Measurements from ENCODE around the gene JPH3. TPM values are rescaled to one million over a fixed set of nuclear protein-coding genes. Genes with fewer than 3 reads are reported as not detected.
A peak's percentile ranks its signal among the peaks of the same experiment; 100 is the strongest.

The JPH3 gene
- total RNA-seq, 1 donor from 2014 or later, result 0.22 TPM

DNA sequence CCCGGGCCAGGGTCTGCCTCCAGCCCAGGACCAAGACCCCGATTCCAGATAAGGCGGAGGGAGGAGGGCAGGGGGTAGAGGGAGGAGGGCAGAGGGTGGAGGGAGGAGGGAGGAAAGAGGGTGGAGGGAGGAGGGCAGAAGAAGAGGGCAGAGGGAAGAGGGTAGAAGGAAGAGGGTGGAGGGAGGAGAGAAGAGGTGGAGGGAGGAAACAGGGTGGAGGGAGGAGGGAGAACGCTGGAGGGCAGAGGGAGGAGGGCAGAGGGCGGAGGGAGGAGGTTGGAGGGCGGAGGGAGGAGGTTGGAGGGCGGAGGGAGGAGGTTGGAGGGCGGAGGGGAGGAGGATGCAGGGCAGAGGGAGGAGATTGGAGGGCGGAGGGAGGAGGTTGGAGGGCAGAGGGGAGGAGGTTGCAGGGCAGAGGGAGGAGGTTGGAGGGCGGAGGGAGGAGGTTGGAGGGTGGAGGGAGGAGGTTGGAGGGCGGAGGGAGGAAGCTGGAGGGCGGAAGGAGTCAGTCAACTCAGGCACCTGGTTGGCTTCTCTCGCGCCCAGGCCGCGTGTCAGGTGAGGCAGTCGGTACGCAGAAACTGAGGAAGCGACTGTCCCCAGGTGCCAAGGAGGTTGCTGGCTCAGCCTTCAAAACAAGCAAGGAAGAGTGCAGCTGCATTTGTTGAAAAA, 98.2 kb downstream of the JPH3 start:
- intact Hi-C loops (cut with DNase I), result no loop called here
- ATAC-seq (no peak), DNase-seq (ENCODE audit: low spot score) (no peak)

DNA sequence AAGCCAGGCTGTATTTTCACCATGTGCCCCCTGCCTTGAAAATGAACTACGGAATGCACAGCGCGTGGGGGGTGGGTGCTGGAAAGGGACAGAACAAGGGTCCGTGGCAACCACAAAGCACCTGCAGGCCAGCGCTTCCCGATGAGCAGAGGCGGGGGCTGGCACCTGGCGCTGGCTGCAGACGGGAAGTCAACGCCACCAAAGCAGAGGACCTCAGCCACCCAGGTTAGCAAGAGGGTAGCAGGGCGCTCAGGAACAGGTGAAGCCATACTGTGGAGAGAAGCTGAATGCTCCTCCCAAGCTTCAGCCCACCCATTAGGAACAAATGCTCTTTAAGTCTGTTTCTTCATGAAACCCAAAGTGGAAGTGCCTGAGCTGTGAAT, 98.8 kb downstream of the JPH3 start:
- DNase-seq (ENCODE audit: low spot score) (no peak), ATAC-seq (no peak)

DNA sequence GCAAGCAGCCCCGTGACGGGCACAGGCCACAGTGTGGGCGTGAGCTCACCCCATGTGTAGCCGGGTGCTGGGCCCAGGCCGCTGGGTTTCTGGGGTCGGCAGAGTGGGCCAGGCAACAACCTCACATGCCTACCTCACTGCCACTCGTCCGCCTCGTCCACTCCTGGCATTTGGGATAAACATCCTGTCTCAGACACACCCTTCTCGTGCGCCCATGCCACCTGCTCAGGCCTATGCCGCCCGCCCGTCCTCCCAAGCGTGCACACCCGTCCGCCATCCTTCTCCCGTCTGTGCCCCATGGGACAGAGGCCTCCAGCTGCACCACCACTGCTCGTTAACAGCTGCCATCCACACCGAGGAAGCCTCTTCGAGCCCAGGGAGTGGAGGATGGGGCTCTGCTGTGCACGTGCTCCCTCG, 99.2 kb downstream of the JPH3 start:
- DNase-seq (ENCODE audit: low spot score) (no peak), ATAC-seq (no peak)
- intact Hi-C loops (cut with DNase I), result no loop called here

More for the DNA sequence above, 98.8 kb downstream of the JPH3 start:
- intact Hi-C loops (cut with DNase I), result no loop called here

DNA sequence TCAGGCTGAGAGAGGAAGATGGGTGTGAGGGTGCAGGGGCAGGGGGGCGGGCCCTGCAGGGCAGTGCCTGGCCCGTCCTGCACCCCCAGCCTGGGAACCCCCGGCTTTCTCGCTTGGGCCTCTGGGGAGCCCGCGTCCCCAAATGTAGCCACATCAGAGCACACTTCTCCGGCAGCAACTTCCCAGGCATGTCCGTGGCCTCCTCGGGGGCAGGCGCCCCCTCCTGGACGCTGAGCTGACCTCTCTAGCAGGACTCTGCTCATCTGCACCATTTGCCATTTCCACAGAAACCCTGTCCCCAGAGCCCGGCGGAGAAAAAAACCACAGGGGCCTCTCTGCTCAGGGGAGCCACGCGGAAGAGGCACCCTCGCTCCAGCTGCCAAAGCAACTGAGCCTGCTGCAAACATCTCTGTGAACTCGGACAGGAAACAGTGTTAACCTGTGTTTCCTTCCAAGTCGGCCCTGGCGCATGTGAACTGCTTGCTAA, 100.1 kb downstream of the JPH3 start:
- intact Hi-C loops (cut with DNase I), result no loop called here
- DNase-seq (ENCODE audit: low spot score) (no peak), ATAC-seq (peak; percentile 40)

DNA sequence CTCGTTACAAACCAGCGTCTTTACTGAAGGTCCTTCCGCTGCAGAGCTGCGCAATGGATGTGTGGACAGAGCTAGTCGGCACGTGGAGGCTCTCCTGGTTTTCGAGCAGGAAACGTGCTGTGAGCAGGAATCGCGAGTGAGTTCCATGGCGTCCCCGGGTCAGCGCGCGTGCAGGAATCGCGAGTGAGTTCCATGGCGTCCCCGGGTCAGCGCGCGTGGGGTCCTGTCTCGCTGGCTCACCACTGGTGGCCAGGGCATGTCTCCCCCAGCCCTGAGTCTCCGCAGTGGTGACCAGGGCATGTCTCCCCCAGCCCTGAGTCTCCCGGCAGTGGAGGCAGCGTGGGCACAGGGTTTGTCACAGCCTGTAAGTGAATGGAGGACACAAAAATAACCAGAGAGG, 100.8 kb downstream of the JPH3 start:
- intact Hi-C loops (cut with DNase I), result no loop called here
- ATAC-seq (no peak), DNase-seq (ENCODE audit: low spot score) (no peak)

DNA sequence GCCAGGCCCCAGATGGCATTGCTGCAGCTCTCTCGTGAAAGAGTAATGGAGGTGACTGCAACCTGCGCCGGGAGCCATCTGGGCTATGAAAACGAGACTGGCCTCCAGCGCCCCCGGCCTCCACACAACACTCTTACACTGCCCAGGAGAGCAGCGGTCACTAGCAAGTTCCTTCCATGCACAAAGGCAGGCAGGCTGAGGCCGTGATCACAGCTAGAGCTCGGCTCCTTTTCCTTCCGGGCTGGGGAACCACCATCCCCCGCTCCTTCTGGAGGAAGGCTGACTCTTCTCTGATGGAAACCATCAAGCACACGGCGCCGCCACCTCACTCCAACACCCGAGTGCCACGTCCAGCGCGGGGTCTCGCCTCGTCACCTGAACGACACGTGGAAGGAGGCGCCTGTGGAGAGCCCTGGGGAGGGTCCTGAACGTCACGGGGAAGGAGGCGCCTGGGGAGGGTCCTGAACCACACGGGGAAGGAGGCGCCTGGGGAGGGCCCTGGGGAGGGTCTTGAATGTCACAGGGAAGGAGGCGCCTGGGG, 101.6 kb downstream of the JPH3 start:
- no peak for DNase-seq (ENCODE audit: low spot score)
- ATAC-seq, result no peak
- intact Hi-C loops (cut with DNase I), result no loop called here

DNA sequence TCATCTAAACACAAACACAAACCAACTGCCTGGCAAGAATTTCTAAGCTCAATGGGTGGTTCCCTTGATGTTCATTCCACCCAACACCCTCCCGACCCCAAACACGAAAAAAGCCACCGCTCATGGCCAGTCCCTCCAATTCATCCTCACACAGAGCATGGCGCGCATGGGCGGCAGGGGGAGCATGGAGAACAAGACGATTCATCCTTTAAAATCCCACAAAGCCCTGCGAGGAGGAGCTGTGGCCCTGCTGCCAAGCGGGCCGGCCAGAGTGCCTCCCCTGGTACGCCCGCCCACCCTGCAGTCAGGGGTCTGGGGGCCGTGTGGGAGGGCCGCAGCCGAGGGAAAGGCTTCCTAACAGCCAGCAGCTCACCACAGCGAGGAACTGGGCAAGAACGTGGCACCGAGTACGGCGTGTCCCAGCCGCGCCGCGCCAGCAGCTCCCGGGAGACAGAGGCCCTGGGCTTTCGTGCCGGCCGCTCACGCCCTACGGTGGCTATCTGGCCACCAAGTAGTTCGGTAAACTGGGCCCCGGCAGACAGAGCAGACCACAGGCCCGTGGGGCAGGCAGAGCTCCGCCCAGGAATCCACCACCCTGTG, 102.5 kb downstream of the JPH3 start:
- intact Hi-C loops (cut with DNase I), result no loop called here
- DNase-seq (ENCODE audit: low spot score) (no peak), ATAC-seq (no peak)

DNA sequence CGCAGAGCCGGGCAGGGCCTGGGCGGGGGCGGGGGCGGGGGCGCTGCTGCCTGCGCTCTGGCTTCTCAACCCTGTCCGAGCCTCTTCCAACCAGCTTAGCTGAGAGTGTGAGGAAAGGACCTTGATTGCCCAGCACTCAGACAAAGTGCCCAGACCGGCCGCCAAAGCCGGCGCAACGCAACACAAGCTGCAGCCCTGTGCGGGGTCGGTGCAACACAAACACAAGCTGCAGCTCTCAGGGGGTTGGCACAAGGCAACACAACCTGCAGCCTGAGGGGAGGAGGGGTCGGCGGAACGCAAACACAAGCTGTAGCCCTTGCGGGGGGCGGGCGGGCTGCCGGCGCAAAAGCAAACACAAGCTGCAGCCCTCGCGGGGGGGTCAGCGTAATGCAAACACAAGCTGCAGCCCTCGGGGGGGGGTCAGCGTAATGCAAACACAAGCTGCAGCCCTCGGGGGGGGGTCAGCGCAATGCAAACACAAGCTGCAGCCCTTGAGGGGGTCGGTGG, 103.5 kb downstream of the JPH3 start:
- ATAC-seq (no peak), DNase-seq (ENCODE audit: low spot score) (no peak)
- intact Hi-C loops (cut with DNase I), result no loop called here

DNA sequence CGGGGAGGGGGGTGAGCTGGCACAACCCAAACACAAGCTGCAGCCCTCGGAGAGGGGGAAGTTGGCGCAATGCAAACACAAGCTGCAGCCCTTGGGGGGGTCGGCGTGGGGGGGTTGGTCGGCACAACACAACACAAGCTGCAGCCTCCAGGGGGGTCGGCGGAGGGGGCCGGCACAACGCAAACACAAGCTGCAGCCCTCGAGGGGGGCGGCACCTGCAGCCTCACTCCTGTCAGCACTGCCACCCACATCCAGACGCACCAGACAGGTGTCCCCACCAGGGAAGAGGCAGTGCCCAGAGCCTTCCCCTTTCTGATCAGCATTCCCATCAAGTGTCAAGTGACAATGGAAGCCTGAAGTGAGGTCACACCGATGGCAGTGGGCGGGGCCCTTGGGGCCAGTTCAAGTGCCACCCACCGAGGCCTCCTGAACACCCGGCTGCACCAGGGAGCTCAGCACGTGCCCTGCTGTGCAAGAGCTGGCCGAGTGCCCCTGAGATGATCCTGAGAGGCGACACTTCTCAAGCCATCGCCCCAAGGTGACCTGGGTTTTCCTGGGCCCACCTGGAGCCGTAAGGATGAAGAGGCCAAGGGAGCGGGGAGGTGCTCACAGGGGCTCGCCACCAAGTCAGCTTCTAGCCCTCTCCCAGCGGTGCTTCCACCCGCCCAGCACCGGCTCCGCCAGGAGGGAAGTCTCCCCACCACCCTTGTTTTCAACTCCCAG, 104.1 kb downstream of the JPH3 start:
- ATAC-seq, result no peak
- intact Hi-C loops (cut with DNase I), result no loop called here

DNA sequence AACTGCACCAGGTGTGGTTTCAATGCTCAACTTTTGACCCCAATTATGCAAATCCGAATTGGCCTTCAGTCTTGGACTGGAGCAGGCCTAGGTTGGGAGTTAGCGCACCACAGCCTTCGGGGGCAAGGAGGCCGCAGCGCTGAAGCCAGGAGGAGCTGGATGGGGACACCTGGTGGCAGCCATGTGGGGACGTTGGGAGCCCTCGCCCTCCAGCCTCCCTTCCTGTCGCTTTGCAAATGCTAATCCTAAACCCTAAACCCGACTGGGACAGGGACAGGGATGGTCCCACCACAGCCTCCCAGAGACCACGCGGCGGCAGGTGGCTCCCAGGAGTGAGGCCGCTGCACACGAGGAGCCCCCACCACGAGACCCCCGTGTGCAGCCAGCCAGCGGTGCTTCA, 104.8 kb downstream of the JPH3 start:
- ATAC-seq (no peak), DNase-seq (ENCODE audit: low spot score) (no peak)
- intact Hi-C loops (cut with DNase I), result no loop called here

More for the DNA sequence above, 104.1 kb downstream of the JPH3 start:
- DNase-seq (ENCODE audit: low spot score), result no peak

DNA sequence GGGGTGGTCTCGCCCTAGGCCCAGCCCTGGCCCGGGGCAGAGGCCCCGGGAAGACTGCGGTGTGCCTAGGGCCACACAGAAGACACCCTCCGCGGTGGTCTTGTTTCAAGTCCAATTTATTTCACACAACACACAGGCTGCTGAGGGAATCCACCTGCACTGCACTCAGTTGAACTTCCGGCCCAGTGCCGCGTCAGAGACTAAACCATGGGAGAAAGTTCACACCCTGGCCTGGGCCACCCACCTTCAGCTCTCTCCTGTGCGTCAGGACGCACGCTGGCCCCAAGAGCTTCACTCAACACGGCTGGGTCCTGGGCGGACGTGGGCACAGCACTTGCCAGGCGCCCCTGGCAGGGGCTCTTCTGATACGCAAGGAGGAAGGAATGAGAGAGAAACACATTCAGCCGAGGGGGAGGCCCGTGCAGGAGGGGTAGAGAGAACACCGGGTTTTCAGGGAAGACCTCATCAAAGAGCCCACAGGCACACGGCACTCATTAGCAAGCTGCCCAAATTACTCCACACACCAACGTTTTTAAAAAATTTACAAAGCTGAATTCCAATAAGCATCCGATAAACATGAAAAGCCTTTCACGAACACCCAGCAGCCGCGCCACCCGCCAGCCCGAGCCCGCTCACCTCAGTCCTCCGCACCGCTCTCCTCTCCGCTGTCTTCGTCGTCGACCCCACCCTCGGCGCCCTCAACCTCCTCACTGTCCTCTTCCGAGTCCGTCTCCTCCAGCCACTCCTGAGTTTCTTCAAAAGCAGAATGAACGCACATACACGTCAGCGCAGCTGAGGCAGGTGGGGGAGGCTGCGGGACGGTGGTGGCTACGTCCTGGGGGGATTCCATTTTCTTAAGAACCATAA, 105.6 kb downstream of the JPH3 start:
- DNase-seq (ENCODE audit: low spot score) (no peak), ATAC-seq (no peak)
- intact Hi-C loops (cut with DNase I), result no loop called here

DNA sequence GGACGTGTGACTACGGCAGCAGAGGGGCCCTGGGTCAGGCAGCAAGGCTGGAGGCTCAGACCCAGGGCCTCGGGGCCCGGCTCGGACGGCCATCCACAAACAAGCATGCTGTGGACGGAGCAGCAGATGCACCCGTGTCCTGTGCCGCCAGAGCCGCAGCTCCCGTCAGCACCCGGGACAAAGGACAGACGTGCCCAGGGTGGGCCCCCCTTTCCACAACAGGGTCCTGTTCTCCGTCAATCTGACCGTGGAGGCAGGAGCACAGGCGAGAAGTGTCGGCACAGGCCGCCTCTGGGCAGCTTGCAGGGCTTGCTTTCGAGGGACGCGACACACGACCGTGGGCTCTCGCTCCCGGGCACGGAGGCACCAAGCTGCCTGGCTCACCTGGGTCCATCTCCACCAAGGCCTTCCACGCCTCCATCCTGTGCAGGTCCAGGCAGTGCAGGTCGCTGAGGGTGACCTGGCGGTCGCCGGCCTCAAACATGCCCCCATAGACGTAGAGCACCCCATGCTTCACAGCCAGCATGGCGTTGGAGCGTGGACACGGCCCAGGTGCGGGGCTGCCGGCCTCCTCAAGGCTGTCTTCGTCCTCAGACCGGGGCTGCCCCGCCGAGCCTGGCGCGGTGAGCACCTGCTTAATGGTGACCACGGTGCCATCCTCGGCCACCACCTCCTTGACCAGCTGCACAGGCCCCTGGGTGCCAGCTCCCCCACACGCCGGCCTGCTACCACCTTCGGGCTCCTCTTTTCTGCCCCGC, 106.8 kb downstream of the JPH3 start:
- ATAC-seq (no peak), DNase-seq (ENCODE audit: low spot score) (no peak)
- intact Hi-C loops (cut with DNase I), result no loop called here

DNA sequence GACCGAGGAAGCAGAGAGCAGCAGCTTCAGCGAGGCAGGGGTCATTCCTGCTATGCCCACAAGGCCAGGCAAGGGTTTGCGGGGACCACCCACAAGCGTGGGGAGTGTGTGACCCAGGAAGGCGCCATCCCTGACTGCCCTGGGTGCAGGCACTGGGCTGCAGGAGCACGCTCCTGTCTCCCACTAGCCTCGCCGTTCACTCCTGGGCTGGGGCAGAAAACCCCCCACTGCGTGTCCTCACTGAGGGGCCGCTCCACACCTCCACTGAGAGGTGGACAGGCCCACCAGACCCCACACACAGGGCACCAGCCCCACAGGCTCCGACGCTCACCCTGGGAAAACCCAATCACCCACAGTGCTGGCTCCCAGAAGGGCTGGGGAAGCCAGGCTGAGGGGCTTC, 107.4 kb downstream of the JPH3 start:
- DNase-seq (ENCODE audit: low spot score), result no peak
- no peak for ATAC-seq
- intact Hi-C loops (cut with DNase I), result no loop called here

DNA sequence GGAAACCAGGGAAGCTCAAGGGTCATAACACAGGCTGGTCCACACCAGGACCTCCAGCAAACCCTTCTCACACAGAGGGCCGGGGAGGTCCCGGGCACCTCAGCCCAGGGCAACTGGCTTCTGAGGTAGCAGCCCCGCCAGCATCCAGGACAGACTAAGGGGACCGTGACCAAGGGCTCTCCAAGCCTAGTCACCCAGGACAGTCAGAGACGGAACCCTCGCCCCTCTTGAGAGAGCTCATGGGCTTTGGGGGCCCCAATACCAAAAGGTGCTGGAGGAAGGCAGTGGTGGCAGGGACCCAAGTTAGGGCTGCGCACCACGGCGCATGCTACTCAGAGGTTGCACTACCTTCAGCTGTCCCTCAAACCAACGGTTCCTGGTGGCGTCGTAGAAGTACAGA, 108.6 kb downstream of the JPH3 start:
- no peak for DNase-seq (ENCODE audit: low spot score)
- no peak for ATAC-seq
- intact Hi-C loops (cut with DNase I), result no loop called here

DNA sequence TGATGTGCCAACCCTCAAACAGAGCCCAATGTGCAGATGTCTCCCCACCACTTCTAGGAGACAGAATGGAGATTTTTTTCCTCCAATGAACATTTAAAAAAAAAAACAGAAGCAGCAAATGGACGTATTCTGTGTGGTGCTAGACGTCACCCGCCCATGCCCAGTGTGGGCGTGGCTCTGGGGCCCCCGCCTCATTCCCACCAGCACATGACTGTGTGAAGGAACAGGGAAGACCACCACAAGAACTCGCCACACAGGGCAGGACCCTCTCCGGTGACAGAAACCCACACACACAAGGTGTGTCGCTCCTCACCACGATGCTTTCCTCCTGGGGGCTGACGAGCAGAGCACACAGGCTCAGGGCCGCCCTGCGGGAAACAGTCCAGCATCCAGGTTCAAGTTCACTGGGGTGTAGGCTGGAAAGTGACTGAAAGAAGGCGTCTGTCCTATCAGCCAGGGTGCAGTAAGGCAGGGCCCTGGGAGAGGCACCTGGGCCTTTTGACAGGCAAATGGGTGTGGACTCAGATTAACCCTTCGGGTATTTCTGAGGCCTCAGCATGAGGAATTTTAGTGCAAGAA, 110.0 kb downstream of the JPH3 start:
- intact Hi-C loops (cut with DNase I), result no loop called here
- no peak for ATAC-seq
- no peak for DNase-seq (ENCODE audit: low spot score)

DNA sequence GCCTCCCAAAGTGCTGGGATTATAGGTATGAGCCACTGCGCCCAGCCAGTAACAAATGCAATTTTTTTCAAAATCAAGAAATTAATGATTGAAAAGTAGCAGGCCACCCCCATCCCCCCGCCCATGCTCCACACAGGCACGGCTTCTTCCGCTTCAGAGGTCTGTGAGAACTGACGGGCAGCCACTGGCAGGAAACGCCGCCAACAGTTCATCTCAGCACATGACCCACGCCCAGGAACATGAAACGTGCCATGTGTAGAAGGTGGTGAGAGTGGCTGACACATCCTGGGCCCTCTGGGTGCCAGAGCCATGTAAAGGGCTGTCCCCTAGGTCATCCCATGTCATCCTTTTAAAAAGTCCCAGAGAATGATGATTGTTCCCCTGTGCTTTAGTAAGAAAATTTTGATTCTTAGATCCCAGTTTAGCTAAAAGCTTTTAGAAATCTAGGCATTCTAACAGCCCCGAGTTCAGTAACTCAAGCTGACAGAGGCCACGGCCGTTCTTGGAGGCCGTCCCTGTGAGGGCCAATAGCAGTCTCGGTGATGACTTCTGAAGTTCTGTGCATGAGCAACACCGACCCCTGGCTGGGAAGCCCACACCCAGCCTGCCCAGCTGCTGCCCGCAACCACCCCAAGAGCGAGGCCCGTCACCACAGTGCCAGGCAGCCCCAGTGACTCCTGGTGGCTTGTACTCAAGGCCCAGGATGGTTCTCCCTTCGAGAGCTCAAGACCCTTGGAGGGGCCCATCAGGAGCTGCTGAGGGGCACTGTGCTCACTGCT, 111.3 kb downstream of the JPH3 start:
- DNase-seq (ENCODE audit: low spot score) (no peak), ATAC-seq (no peak)
- intact Hi-C loops (cut with DNase I), result no loop called here

DNA sequence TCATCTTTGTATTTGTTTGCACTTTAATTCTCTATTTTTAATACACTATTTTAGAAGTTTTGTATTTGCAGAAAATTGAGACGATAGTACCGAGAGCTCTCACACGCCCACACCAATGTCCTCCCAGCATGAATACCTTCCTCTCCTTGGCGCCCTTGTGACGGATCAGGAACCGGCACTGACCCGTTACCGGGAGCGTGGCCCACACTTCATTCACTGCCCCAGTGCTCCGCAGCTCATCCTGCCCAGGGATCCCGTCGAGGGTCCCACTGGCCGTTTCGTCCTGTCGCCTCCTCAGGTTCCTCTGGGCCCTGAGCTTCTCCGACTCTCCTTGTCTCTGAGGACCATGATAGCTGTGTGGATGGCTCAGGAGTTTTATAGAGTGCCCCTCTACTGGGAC, 112.9 kb downstream of the JPH3 start:
- intact Hi-C loops (cut with DNase I), result no loop called here
- ATAC-seq (no peak), DNase-seq (ENCODE audit: low spot score) (no peak)

Measured in sciatic nerve (tissue), 2 donors.